Measurements from ENCODE around the gene TOM1L2.
"Not testable (repeated sequence)": the region's sequence is repeated elsewhere in the genome, so short reads cannot be mapped to it uniquely, and the experiment has no call there.

TOM1L2 gene

GRCh38 chr17:17921192-17922069, 50.8 kb downstream of the TOM1L2 start:
- no peak for DNase-seq

- no peak for DNase-seq
Measured at GRCh38 chr17:17919169-17920107, 52.8 kb downstream of the TOM1L2 start.

GRCh38 chr17:17917394-17917793, 54.8 kb downstream of the TOM1L2 start:
- no peak for DNase-seq

- no peak for DNase-seq
Measured at GRCh38 chr17:17915183-17915582, 57.0 kb downstream of the TOM1L2 start.

GRCh38 chr17:17913695-17914332, 58.4 kb downstream of the TOM1L2 start:
- no peak for DNase-seq

GRCh38 chr17:17912336-17912735, 59.9 kb downstream of the TOM1L2 start:
- not testable (repeated sequence) for DNase-seq

GRCh38 chr17:17911001-17911613, 61.1 kb downstream of the TOM1L2 start:
- DNase-seq = no peak

- DNase-seq = no peak
Measured at GRCh38 chr17:17910060-17910459, 62.1 kb downstream of the TOM1L2 start.

GRCh38 chr17:17909078-17909477, 63.1 kb downstream of the TOM1L2 start:
- no peak for DNase-seq

GRCh38 chr17:17907469-17907868, 64.7 kb downstream of the TOM1L2 start:
- DNase-seq = no peak

- no peak for DNase-seq
Measured at GRCh38 chr17:17906418-17907215, 65.6 kb downstream of the TOM1L2 start.

GRCh38 chr17:17905036-17905320, 67.2 kb downstream of the TOM1L2 start:
- DNase-seq = no peak

- DNase-seq = no peak
Measured at GRCh38 chr17:17904166-17905035, 67.8 kb downstream of the TOM1L2 start.

GRCh38 chr17:17902877-17903276, 69.3 kb downstream of the TOM1L2 start:
- no peak for DNase-seq

GRCh38 chr17:17902376-17902775, 69.8 kb downstream of the TOM1L2 start:
- DNase-seq = no peak

GRCh38 chr17:17900615-17901520, 71.3 kb downstream of the TOM1L2 start:
- peak; percentile 36 for DNase-seq

- no peak for DNase-seq
Measured at GRCh38 chr17:17899486-17899885, 72.7 kb downstream of the TOM1L2 start.

- DNase-seq = no peak
Measured at GRCh38 chr17:17898673-17899072, 73.5 kb downstream of the TOM1L2 start.

- DNase-seq = no peak
Measured at GRCh38 chr17:17897442-17897841, 74.8 kb downstream of the TOM1L2 start.

GRCh38 chr17:17896746-17897145, 75.5 kb downstream of the TOM1L2 start:
- DNase-seq = no peak

Data from GOT3 (cell line).